ENCODE results near the gene MVB12B.

DNA sequence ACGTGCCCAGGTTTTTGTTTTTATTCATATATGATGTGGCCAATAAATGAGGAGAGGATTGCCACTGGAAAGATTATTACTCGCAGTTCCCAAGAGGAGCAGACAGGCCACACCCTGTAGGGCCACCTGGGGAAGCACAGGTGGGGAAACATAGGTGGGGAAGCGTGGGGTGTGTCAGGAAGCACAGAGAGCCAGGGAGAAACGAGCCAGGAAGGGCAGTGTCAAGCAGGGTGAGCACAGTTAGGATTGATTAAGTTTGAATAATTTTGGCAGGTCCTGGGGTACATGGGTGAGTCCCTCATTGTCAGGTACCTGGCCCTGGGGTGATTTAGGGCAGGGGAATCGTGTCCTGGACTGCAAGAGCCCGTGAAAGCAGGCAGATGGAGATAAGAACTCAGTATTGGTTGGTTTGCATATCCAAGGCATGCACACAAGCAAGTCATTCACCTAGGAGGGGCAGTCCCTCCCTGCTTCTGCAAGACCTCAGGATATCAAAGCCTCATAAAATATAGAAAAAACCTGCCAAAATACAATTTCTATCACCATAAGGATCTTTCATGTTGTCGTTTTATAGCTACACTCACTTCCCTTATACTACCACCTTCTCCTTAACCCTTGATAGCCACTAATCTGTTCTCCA is 22.4 kb downstream of the MVB12B start:
- TF ChIP-seq EP300 (IDR thresholded peaks at IDR 0.05) (no peak), POLR2AphosphoS5 (IDR thresholded peaks at IDR 0.05) (no peak)
